ENCODE measurements around the gene NKX6-2.

The NKX6-2 gene

GRCh38 chr10:132803416-132804210 lies 17.7 kb upstream of the NKX6-2 start:
- Histone ChIP-seq H3K27me3 (ENCODE audit: control insufficient read depth in 1 of 2, insufficient read depth in 1 of 2, low read length in 2 of 2) (peaks cover 4 to 42% of the 10 kb centered on the region in 2 experiments), H3K4me1 (ENCODE audit: control insufficient read depth, insufficient read depth, low read depth, low read length) (no peaks in the 10 kb centered on the region), H3K9me3 (ENCODE audit: control insufficient read depth, low read length) (peaks cover 5% of the 10 kb centered on the region), H3K4me2 (ENCODE audit: low read length, poor library complexity, severe bottlenecking) (no peak overlapping the region), H3K18ac (ENCODE audit: low read depth in 1 of 2, low read length in 2 of 2) (no peak overlapping the region), H4K91ac (ENCODE audit: low read length) (no peak overlapping the region), H3K9ac (ENCODE audit: low read length) (no peak overlapping the region), H2BK5ac (ENCODE audit: low read depth, low read length, poor library complexity, severe bottlenecking) (no peak overlapping the region), H3K27ac (ENCODE audit: low read length, poor library complexity, severe bottlenecking) (no peak overlapping the region), H3K4ac (ENCODE audit: low read depth in 1 of 2, low read length in 2 of 2) (no peak overlapping the region), H2AK5ac (ENCODE audit: low read length, severe bottlenecking) (no peak overlapping the region), H3K14ac (ENCODE audit: low read length in 2 of 2) (no peak overlapping the region), H3K79me1 (replicated peaks; ENCODE audit: low read length, poor library complexity, severe bottlenecking) (no peaks in the 10 kb centered on the region), H3K23ac (ENCODE audit: low read length in 2 of 2) (no peak overlapping the region), H2AFZ (ENCODE audit: low read depth, low read length) (no peak overlapping the region), H3K36me3 (ENCODE audit: control insufficient read depth in 1 of 2, insufficient read depth in 2 of 2, low read depth in 1 of 2, low read length in 2 of 2) (no peaks in the 10 kb centered on the region), H2BK120ac (ENCODE audit: low read depth, low read length) (no peak overlapping the region), H2BK15ac (ENCODE audit: low read depth, poor library complexity, severe bottlenecking) (no peak overlapping the region), H2BK12ac (ENCODE audit: low read length in 2 of 2) (no peak overlapping the region), H4K8ac (ENCODE audit: low read length) (no peak overlapping the region), H3K4me3 (ENCODE audit: insufficient read depth in 1 of 2, low read depth in 1 of 2, low read length in 2 of 2) (no peak overlapping the region)
- WGBS: 88% methylated on average over 33 of the region's 34 CpGs
- no peak for DNase-seq

- Histone ChIP-seq H2AK5ac (ENCODE audit: low read length, severe bottlenecking) (no peak overlapping the region), H3K9ac (ENCODE audit: low read length) (no peak overlapping the region), H3K14ac (ENCODE audit: low read length in 2 of 2) (no peak overlapping the region), H2BK12ac (ENCODE audit: low read length in 2 of 2) (no peak overlapping the region), H3K18ac (ENCODE audit: low read depth in 1 of 2, low read length in 2 of 2) (no peak overlapping the region), H3K23ac (ENCODE audit: low read length in 2 of 2) (no peak overlapping the region), H3K4me3 (ENCODE audit: insufficient read depth in 1 of 2, low read depth in 1 of 2, low read length in 2 of 2) (no peak overlapping the region), H4K8ac (ENCODE audit: low read length) (no peak overlapping the region), H3K27me3 (ENCODE audit: control insufficient read depth in 1 of 2, insufficient read depth in 1 of 2, low read length in 2 of 2) (peaks cover 4 to 34% of the 10 kb centered on the region in 2 experiments), H3K4me2 (ENCODE audit: low read length, poor library complexity, severe bottlenecking) (no peak overlapping the region), H2BK120ac (ENCODE audit: low read depth, low read length) (no peak overlapping the region), H3K79me1 (replicated peaks; ENCODE audit: low read length, poor library complexity, severe bottlenecking) (no peaks in the 10 kb centered on the region), H2BK5ac (ENCODE audit: low read depth, low read length, poor library complexity, severe bottlenecking) (no peak overlapping the region), H4K91ac (ENCODE audit: low read length) (no peak overlapping the region), H3K4ac (ENCODE audit: low read depth in 1 of 2, low read length in 2 of 2) (no peak overlapping the region), H3K9me3 (ENCODE audit: control insufficient read depth, low read length) (peaks cover 5% of the 10 kb centered on the region), H3K4me1 (ENCODE audit: control insufficient read depth, insufficient read depth, low read depth, low read length) (no peaks in the 10 kb centered on the region), H2BK15ac (ENCODE audit: low read depth, poor library complexity, severe bottlenecking) (no peak overlapping the region), H2AFZ (ENCODE audit: low read depth, low read length) (no peak overlapping the region), H3K27ac (ENCODE audit: low read length, poor library complexity, severe bottlenecking) (no peak overlapping the region), H3K36me3 (ENCODE audit: control insufficient read depth in 1 of 2, insufficient read depth in 2 of 2, low read depth in 1 of 2, low read length in 2 of 2) (no peaks in the 10 kb centered on the region)
- WGBS: 89% methylated on average over 16 of the region's 16 CpGs
- no peak for DNase-seq
Measured at GRCh38 chr10:132802694-132803320, 16.9 kb upstream of the NKX6-2 start.

- Histone ChIP-seq H3K18ac (ENCODE audit: low read depth in 1 of 2, low read length in 2 of 2) (no peak overlapping the region), H3K23ac (ENCODE audit: low read length in 2 of 2) (no peak overlapping the region), H2AFZ (ENCODE audit: low read depth, low read length) (no peak overlapping the region), H3K27ac (ENCODE audit: low read length, poor library complexity, severe bottlenecking) (no peak overlapping the region), H4K91ac (ENCODE audit: low read length) (no peak overlapping the region), H3K79me1 (replicated peaks; ENCODE audit: low read length, poor library complexity, severe bottlenecking) (no peaks in the 10 kb centered on the region), H3K14ac (ENCODE audit: low read length in 2 of 2) (no peak overlapping the region), H3K27me3 (ENCODE audit: control insufficient read depth in 1 of 2, insufficient read depth in 1 of 2, low read length in 2 of 2) (peaks cover 4 to 36% of the 10 kb centered on the region in 2 experiments), H3K4me1 (ENCODE audit: control insufficient read depth, insufficient read depth, low read depth, low read length) (no peaks in the 10 kb centered on the region), H3K4me2 (ENCODE audit: low read length, poor library complexity, severe bottlenecking) (no peak overlapping the region), H3K9ac (ENCODE audit: low read length) (no peak overlapping the region), H3K4me3 (ENCODE audit: insufficient read depth in 1 of 2, low read depth in 1 of 2, low read length in 2 of 2) (no peak overlapping the region), H2BK120ac (ENCODE audit: low read depth, low read length) (no peak overlapping the region), H2BK12ac (ENCODE audit: low read length in 2 of 2) (no peak overlapping the region), H3K9me3 (ENCODE audit: control insufficient read depth, low read length) (peaks cover 5% of the 10 kb centered on the region), H2AK5ac (ENCODE audit: low read length, severe bottlenecking) (no peak overlapping the region), H2BK15ac (ENCODE audit: low read depth, poor library complexity, severe bottlenecking) (no peak overlapping the region), H4K8ac (ENCODE audit: low read length) (no peak overlapping the region), H3K36me3 (ENCODE audit: control insufficient read depth in 1 of 2, insufficient read depth in 2 of 2, low read depth in 1 of 2, low read length in 2 of 2) (no peaks in the 10 kb centered on the region), H3K4ac (ENCODE audit: low read depth in 1 of 2, low read length in 2 of 2) (no peak overlapping the region), H2BK5ac (ENCODE audit: low read depth, low read length, poor library complexity, severe bottlenecking) (no peak overlapping the region)
- 94% methylated on average over 7 of the region's 8 CpGs for WGBS
- DNase-seq: no peak
Measured at GRCh38 chr10:132802048-132802447, 16.1 kb upstream of the NKX6-2 start.

- Histone ChIP-seq H3K27me3 (ENCODE audit: control insufficient read depth in 1 of 2, insufficient read depth in 1 of 2, low read length in 2 of 2) (peaks cover 13 to 29% of the 10 kb centered on the region in 2 experiments), H3K27ac (ENCODE audit: low read length, poor library complexity, severe bottlenecking) (no peak overlapping the region), H3K18ac (ENCODE audit: low read depth in 1 of 2, low read length in 2 of 2) (no peak overlapping the region), H3K14ac (ENCODE audit: low read length in 2 of 2) (no peak overlapping the region), H2AFZ (ENCODE audit: low read depth, low read length) (no peak overlapping the region), H4K91ac (ENCODE audit: low read length) (no peak overlapping the region), H2BK5ac (ENCODE audit: low read depth, low read length, poor library complexity, severe bottlenecking) (no peak overlapping the region), H2BK12ac (ENCODE audit: low read length in 2 of 2) (no peak overlapping the region), H3K36me3 (ENCODE audit: control insufficient read depth in 1 of 2, insufficient read depth in 2 of 2, low read depth in 1 of 2, low read length in 2 of 2) (no peaks in the 10 kb centered on the region), H3K23ac (ENCODE audit: low read length in 2 of 2) (no peak overlapping the region), H3K79me1 (replicated peaks; ENCODE audit: low read length, poor library complexity, severe bottlenecking) (no peaks in the 10 kb centered on the region), H3K4me2 (ENCODE audit: low read length, poor library complexity, severe bottlenecking) (no peak overlapping the region), H3K9ac (ENCODE audit: low read length) (no peak overlapping the region), H2BK15ac (ENCODE audit: low read depth, poor library complexity, severe bottlenecking) (no peak overlapping the region), H3K4me1 (ENCODE audit: control insufficient read depth, insufficient read depth, low read depth, low read length) (no peaks in the 10 kb centered on the region), H4K8ac (ENCODE audit: low read length) (no peak overlapping the region), H3K4ac (ENCODE audit: low read depth in 1 of 2, low read length in 2 of 2) (no peak overlapping the region), H3K4me3 (ENCODE audit: insufficient read depth in 1 of 2, low read depth in 1 of 2, low read length in 2 of 2) (no peak overlapping the region), H2AK5ac (ENCODE audit: low read length, severe bottlenecking) (no peak overlapping the region), H3K9me3 (ENCODE audit: control insufficient read depth, low read length) (peaks cover 5% of the 10 kb centered on the region), H2BK120ac (ENCODE audit: low read depth, low read length) (no peak overlapping the region)
- WGBS: 86% methylated on average over 6 of the region's 11 CpGs
- DNase-seq: no peak
Measured at GRCh38 chr10:132799865-132800264, 13.9 kb upstream of the NKX6-2 start.

Measured in mesenchymal stem cell (in vitro differentiated cells and primary cell).